Ovary (tissue), 3 donors: ENCODE results near the gene ITGB2.

Source experiments
- EP300 ChIP-seq: sonication (generic); formaldehyde crosslinking; IDR thresholded peaks from one replicate; pipeline ENCODE4 v1.6.1; 2017; ENCODE audit warnings: antibody characterized with exemption
- TF ChIP-seq, protein P1 (sequence below), 3 donors: fragments of 450-650 bp in 2 of 3; fragments of 200-600 bp in 1 of 3; IDR thresholded peaks; one replicate each; pipeline versions ENCODE4 v1.5.1 to v1.8.0; 2016 to 2022; ENCODE audit warnings: antibody characterized with exemption in 3 of 3, mild to moderate bottlenecking in 1 of 3
- donor health status: DM: no; HTN: no; CAD: no.

DNA sequence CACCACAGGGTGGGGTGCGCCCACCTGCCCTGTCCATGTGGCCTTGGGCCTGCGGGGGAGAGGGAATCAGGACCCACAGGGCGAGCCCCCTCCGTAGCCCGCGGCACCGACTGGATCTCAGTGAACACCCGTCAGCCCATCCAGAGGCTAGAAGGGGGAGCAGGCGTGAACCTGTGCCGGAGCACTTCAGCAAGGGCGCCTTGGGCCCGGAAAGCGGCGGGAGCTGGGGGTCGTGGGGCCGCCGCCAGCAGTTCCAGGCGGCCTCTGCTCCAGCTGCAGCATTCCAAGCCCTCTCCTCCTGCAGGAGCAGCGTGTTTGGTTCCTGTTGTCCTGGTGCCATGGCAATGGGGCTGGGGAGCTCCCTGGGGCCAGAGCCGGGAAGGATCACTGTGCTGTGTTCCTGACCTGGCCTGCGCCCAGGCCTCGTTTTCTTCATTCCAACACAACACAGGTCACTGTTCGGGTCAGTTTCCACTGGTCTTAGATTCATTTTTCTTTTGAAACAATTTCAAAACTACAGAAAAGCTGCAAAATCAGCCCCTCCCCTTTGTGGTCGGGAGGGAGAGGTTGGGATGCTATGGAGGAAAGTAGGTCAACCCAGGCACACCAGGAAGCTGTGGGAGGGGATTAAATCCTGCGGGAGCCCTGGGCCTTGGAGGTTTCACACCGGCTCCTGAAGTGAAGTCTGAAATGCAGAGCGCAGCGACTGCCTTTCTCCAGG is 37.9 kb upstream of the ITGB2 start:
- peak; percentile 66 for TF ChIP-seq EP300
- TF ChIP-seq, protein P1, sequence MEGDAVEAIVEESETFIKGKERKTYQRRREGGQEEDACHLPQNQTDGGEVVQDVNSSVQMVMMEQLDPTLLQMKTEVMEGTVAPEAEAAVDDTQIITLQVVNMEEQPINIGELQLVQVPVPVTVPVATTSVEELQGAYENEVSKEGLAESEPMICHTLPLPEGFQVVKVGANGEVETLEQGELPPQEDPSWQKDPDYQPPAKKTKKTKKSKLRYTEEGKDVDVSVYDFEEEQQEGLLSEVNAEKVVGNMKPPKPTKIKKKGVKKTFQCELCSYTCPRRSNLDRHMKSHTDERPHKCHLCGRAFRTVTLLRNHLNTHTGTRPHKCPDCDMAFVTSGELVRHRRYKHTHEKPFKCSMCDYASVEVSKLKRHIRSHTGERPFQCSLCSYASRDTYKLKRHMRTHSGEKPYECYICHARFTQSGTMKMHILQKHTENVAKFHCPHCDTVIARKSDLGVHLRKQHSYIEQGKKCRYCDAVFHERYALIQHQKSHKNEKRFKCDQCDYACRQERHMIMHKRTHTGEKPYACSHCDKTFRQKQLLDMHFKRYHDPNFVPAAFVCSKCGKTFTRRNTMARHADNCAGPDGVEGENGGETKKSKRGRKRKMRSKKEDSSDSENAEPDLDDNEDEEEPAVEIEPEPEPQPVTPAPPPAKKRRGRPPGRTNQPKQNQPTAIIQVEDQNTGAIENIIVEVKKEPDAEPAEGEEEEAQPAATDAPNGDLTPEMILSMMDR (IDR thresholded peaks at IDR 0.05) = no peak
